Psoas muscle (tissue), 8 donors: ENCODE results near the gene NIPAL3. TPM values are rescaled to one million over a fixed set of nuclear protein-coding genes. Genes with fewer than 3 reads are reported as not detected.

ENCODE experiments used
- ATAC-seq, 4 donors: fragments of 200-7000 bp; cut with Tn5 transposase; one replicate each; pipeline ENCODE4 v1.9.1; 2020; ENCODE audit warnings: moderate library complexity in 3 of 4, mild to moderate bottlenecking in 2 of 4
- DNase-seq, 2 donors: peaks; one replicate each; pipeline ENCODE4 v3.0.0-alpha.2; 2020
- H3K27ac ChIP-seq: fragments of 200-600 bp; one replicate; pipeline ENCODE4 v1.8.0; 2022
- H3K27me3 ChIP-seq, 3 donors: fragments of 200-600 bp in 1 of 3; one replicate each; pipeline versions ENCODE4 v1.6.1 to v1.8.0; 2013 to 2022; ENCODE audit warnings: low read length in 2 of 3, mild to moderate bottlenecking in 2 of 3, moderate library complexity in 1 of 3; ENCODE audit not compliant: insufficient read depth in 3 of 3
- H3K36me3 ChIP-seq, 2 donors: fragments of 200-600 bp in 1 of 2; one replicate each; pipeline versions ENCODE4 v1.6.1 to v1.8.0; 2013 to 2022; ENCODE audit warnings: low read depth in 1 of 2, mild to moderate bottlenecking in 1 of 2, moderate library complexity in 1 of 2; ENCODE audit not compliant: insufficient read depth in 1 of 2
- H3K4me1 ChIP-seq: fragments of 200-600 bp; one replicate; pipeline ENCODE4 v1.8.0; 2022
- H3K4me3 ChIP-seq: fragments of 200-600 bp; one replicate; pipeline ENCODE4 v1.8.0; 2022; ENCODE audit warnings: mild to moderate bottlenecking
- H3K9me3 ChIP-seq: fragments of 200-600 bp; one replicate; pipeline ENCODE4 v1.8.0; 2022
- WGBS, 3 donors: extraction: QIAGEN DNeasy Blood & Tissue Kit; methylation state at CpG; one replicate each; pipeline versions ENCODE4 v1.1.6 to v1.1.7; 2013; 5-methylcytosine and 5-hydroxymethylcytosine counted together
- intact Hi-C, 2 donors: fragments of 100-400 bp; cut with DNase I; formaldehyde crosslinking; loops; one replicate each; pipeline versions ENCODE4 v1.11.0 to v1.14.2; 2022
- polyA plus RNA-seq, 3 donors: library from polyadenylated mRNA; stranded (reverse); fragments of 200-250 nt; gene quantifications; one replicate each; pipeline ENCODE4 v1.2.3, GENCODE V29; 2013
- total RNA-seq, 4 donors: library from RNA; stranded (reverse); fragmentation: NEBNext Ultra II Directional in 2 of 4; extraction: Animal tissue kit (Norgen Biotek cat#: 25700) in 2 of 4; gene quantifications; one replicate each; pipeline versions ENCODE4 v1.2.1 to v1.2.4, GENCODE V29; 2021 to 2023
- TF ChIP-seq, protein P1 (sequence below): fragments of 200-600 bp; IDR thresholded peaks from one replicate; pipeline ENCODE4 v1.8.0; 2022; ENCODE audit warnings: antibody characterized with exemption
- donor health status: healthy with polysubstance abuse.
- donor health status: DM: no; HTN: no; CAD: no; lungs with moderate emphysema.
- donor health status: Bipolar disorder and iron deficiency.
- donor health status: healthy.
- donor health status: DM: yes; HTN: yes; CAD: no.
- donor health status: DM: no; HTN: no; CAD: no.
- donor health status: DM: no; HTN: no; CAD: no.
- donor health status: DM: yes; HTN: yes; CAD: no.

The NIPAL3 gene
- total and polyA plus RNA-seq, 7 donors, result 1.1 to 10.9 (median 3.9) TPM

DNA sequence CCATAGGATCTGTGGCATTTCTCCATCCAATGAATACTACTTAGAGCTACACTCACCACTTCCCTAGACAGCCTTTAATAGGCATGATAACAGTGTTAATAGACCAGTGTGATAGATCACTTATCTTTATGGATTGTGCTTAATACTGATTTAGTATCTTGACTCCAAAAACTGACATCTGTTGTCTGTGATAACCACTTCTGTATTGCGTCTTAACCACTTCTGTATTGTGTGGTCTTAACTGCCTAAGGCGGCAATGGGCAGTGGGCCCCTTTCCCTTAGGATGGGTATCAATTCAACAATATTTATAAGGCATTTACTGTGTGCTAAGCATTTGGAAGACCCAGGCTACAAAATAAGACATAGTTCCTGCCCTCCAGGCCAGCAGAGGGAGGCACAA is 55.0 kb downstream of the NIPAL3 start:
- H3K4me1 ChIP-seq, result no peaks in the 10 kb centered on the region
- TF ChIP-seq, protein P1, sequence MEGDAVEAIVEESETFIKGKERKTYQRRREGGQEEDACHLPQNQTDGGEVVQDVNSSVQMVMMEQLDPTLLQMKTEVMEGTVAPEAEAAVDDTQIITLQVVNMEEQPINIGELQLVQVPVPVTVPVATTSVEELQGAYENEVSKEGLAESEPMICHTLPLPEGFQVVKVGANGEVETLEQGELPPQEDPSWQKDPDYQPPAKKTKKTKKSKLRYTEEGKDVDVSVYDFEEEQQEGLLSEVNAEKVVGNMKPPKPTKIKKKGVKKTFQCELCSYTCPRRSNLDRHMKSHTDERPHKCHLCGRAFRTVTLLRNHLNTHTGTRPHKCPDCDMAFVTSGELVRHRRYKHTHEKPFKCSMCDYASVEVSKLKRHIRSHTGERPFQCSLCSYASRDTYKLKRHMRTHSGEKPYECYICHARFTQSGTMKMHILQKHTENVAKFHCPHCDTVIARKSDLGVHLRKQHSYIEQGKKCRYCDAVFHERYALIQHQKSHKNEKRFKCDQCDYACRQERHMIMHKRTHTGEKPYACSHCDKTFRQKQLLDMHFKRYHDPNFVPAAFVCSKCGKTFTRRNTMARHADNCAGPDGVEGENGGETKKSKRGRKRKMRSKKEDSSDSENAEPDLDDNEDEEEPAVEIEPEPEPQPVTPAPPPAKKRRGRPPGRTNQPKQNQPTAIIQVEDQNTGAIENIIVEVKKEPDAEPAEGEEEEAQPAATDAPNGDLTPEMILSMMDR, result no peak
- H3K27me3 ChIP-seq, result peaks cover 0 to 2% (median 0%) of the 10 kb centered on the region in 3 donors
- H3K9me3 ChIP-seq, result no peaks in the 10 kb centered on the region
- H3K27ac ChIP-seq, result no peak overlapping the region
- intact Hi-C loops, result no loop called here
- no peak overlapping the region for H3K4me3 ChIP-seq
- DNase-seq, result no peak
- H3K36me3 ChIP-seq, result peaks cover 0 to 4% of the 10 kb centered on the region in 2 donors
- no peak for ATAC-seq
- 94 to 95% (median 95%) methylated on average over 2 of the region's 2 CpGs for WGBS, 3 donors

DNA sequence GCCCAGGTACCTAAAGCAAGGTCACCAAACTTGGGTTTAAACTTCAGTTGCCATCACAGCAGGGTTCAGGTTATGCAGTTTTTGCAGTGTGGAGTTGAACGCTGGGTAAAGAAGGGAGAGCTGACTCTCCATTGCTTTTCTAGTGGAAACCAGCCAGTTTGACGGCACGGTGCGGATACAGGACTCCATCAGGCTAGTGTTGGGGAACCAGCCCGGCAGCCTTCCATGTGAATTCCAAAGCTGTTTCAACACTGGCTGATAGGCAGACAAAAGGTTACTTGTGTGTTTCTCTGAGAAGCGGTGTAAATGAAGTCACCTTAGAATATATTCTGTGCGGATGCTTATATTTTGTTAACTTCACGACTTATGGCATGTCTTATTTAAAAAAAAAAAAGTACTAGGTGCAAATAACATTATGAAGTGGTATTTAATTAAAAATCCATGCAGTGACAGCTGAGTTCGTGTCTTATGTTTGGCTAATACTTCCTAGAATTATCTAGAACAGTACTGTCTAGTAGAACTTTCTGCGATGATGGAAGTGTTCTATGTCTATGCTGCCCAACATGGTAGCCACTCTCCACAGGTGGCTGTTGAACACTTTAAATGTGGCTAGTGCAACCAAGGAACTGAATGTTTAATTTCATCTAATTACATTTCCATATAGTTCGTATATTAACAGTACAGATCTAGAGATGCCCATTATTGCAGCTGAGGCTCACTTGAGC is 57.1 kb downstream of the NIPAL3 start:
- intact Hi-C loops, result no loop called here
- TF ChIP-seq, protein P1, result no peak
- DNase-seq (no peak), ATAC-seq (no peak)
- 78 to 80% (median 78%) methylated on average over 11 of the region's 11 CpGs for WGBS, 3 donors
- Histone ChIP-seq H3K27me3 (peaks cover 0 to 3% (median 0%) of the 10 kb centered on the region in 3 donors), H3K27ac (no peak overlapping the region), H3K9me3 (no peaks in the 10 kb centered on the region), H3K4me1 (no peaks in the 10 kb centered on the region), H3K36me3 (no peaks in the 10 kb centered on the region), H3K4me3 (no peak overlapping the region)

DNA sequence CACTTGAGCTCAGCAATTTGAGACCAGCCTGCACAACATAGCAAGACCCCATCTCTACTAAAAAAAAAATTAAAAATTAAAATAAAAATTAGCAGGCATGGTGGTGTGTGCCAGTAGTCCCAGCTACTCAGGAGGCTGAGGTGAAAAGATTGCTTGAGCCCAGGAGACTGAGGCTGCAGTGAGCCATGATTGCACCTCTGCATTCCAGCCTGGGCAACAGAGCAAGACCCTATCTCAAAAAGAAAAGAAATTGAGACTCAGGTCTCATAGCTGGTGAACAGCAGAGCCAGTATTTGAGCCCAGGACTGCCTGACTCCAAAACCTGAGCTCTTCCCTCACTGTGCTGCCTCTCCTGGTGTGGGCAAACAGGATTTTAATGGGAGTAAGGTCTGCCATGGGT is 58.6 kb downstream of the NIPAL3 start:
- peaks cover 0 to 3% (median 0%) of the 10 kb centered on the region in 3 donors for H3K27me3 ChIP-seq
- intact Hi-C loops, result no loop called here
- no peak overlapping the region for H3K27ac ChIP-seq
- no peaks in the 10 kb centered on the region for H3K4me1 ChIP-seq
- TF ChIP-seq, protein P1, result no peak
- H3K9me3 ChIP-seq, result no peaks in the 10 kb centered on the region
- no peak for ATAC-seq
- DNase-seq, result no peak
- H3K4me3 ChIP-seq, result no peak overlapping the region
- H3K36me3 ChIP-seq, result no peaks in the 10 kb centered on the region

DNA sequence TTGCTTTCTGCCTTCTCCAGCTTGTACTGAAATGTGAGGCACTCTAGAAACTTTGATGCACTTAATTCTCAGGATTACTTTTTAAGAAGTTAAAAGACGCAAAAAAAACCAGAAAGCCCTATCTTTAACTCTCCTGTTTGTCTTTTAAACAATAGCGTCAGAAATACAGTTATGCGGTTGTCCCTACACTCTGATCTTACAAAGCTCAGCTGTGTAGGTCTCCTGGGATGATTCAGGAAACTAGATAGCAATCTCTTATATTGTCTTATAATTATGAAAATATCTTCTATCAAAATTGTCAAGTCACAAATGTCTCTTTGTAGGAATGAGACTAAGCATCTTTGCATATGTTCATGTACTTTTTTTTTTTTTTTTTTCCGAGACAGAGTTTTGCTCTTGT is 60.1 kb downstream of the NIPAL3 start:
- ATAC-seq (no peak), DNase-seq (no peak)
- H3K9me3 ChIP-seq, result no peaks in the 10 kb centered on the region
- WGBS, 3 donors, result 65 to 70% (median 68%) methylated on average over 4 of the region's 4 CpGs
- intact Hi-C loops, result no loop called here
- peaks cover 0 to 3% (median 0%) of the 10 kb centered on the region in 3 donors for H3K27me3 ChIP-seq
- no peaks in the 10 kb centered on the region for H3K36me3 ChIP-seq
- TF ChIP-seq, protein P1, result no peak
- no peak overlapping the region for H3K27ac ChIP-seq
- no peaks in the 10 kb centered on the region for H3K4me1 ChIP-seq
- H3K4me3 ChIP-seq, result no peak overlapping the region

DNA sequence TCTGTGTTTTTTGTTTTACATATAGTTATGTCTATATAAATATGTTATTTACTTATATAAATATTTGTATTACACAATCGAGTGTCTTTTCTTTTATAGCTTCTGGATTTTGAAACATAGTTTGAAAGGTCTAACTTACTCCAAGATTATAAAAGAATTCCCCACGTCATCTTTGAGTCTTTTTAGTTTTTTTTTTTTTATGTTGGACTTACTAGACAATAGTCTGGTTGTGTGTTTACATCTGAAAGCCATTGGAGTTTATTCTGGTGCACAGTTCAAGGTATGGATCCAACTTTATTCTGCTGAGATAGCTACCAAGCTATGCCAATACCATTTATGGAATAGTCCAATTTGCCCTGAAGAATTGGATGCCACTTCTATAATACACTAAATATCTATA is 61.0 kb downstream of the NIPAL3 start:
- Histone ChIP-seq H3K27me3 (peaks cover 0 to 3% (median 0%) of the 10 kb centered on the region in 3 donors), H3K4me3 (no peak overlapping the region), H3K9me3 (no peaks in the 10 kb centered on the region), H3K4me1 (no peaks in the 10 kb centered on the region), H3K36me3 (no peaks in the 10 kb centered on the region), H3K27ac (no peak overlapping the region)
- TF ChIP-seq, protein P1, result no peak
- WGBS, 3 donors, result 70 to 80% (median 71%) methylated on average over 2 of the region's 2 CpGs
- DNase-seq (no peak), ATAC-seq (no peak)
- intact Hi-C loops, result no loop called here
